Measurements from ENCODE around the gene C16orf90. TPM values are rescaled to one million over a fixed set of nuclear protein-coding genes. Genes with fewer than 3 reads are reported as not detected.

Gene C16orf90
- total RNA-seq, 1 experiment from 2014 or later, result not detected

- ChIA-PET POLR2A (ENCODE audit: low non-redundant PET) (no interaction called here), CTCF (no interaction called here)
- no peaks in the 10 kb centered on the region for H3K27me3 ChIP-seq (replicated peaks; ENCODE audit: insufficient read depth, low read depth, low read length, poor library complexity)
- no peak overlapping the region for H3K27ac ChIP-seq (ENCODE audit: low read depth, low read length, poor library complexity, severe bottlenecking)
- intact Hi-C loops (cut with micrococcal nuclease; ENCODE audit: unreplicated experiment), result no loop called here
- no peak overlapping the region for H3K4me3 ChIP-seq (ENCODE audit: low read depth, low read length, poor library complexity, severe bottlenecking)
- H3K4me1 ChIP-seq (ENCODE audit: insufficient read depth, low read length, poor library complexity, severe bottlenecking), result peaks cover 35% of the 10 kb centered on the region
- no TSS peak for BruUV-seq (replicated peaks)
- H3K9me3 ChIP-seq (ENCODE audit: low read depth, low read length, poor library complexity, severe bottlenecking), result no peaks in the 10 kb centered on the region
- no peaks in the 10 kb centered on the region for H3K36me3 ChIP-seq (ENCODE audit: insufficient read depth, low read length, poor library complexity, severe bottlenecking)
- no peak for TF ChIP-seq EZH2 (IDR thresholded peaks at IDR 0.05; ENCODE audit: borderline replicate concordance, low read depth, low read length, poor library complexity, severe bottlenecking)
- TF ChIP-seq CTCF (conservative IDR thresholded peaks at IDR 0.05; ENCODE audit: low read depth, low read length), result no peak
- peak; percentile 45 for DNase-seq (ENCODE audit: low spot score)
Measured at GRCh38 chr16:3461151-3461550, 34.1 kb downstream of the C16orf90 start.

GRCh38 chr16:3460585-3460984 lies 34.7 kb downstream of the C16orf90 start:
- intact Hi-C loops (cut with micrococcal nuclease; ENCODE audit: unreplicated experiment), result no loop called here

GRCh38 chr16:3460121-3460520 lies 35.2 kb downstream of the C16orf90 start:
- BruUV-seq (replicated peaks), result no TSS peak
- peaks cover 35% of the 10 kb centered on the region for H3K4me1 ChIP-seq (ENCODE audit: insufficient read depth, low read length, poor library complexity, severe bottlenecking)
- CTCF ChIA-PET, result no interaction called here
- H3K27me3 ChIP-seq (replicated peaks; ENCODE audit: insufficient read depth, low read depth, low read length, poor library complexity), result no peaks in the 10 kb centered on the region
- no peak for DNase-seq (ENCODE audit: low spot score)
- intact Hi-C loops (cut with micrococcal nuclease; ENCODE audit: unreplicated experiment), result no loop called here
- no peaks in the 10 kb centered on the region for H3K9me3 ChIP-seq (ENCODE audit: low read depth, low read length, poor library complexity, severe bottlenecking)
- H3K36me3 ChIP-seq (ENCODE audit: insufficient read depth, low read length, poor library complexity, severe bottlenecking), result no peaks in the 10 kb centered on the region
- no peak for TF ChIP-seq CTCF (conservative IDR thresholded peaks at IDR 0.05; ENCODE audit: low read depth, low read length)
- no peak for TF ChIP-seq EZH2 (IDR thresholded peaks at IDR 0.05; ENCODE audit: borderline replicate concordance, low read depth, low read length, poor library complexity, severe bottlenecking)
- POLR2A ChIA-PET (ENCODE audit: low non-redundant PET), result no interaction called here
- H3K27ac ChIP-seq (ENCODE audit: low read depth, low read length, poor library complexity, severe bottlenecking), result no peak overlapping the region
- no peak overlapping the region for H3K4me3 ChIP-seq (ENCODE audit: low read depth, low read length, poor library complexity, severe bottlenecking)

More at GRCh38 chr16:3460585-3460984, 34.7 kb downstream of the C16orf90 start:
- no TSS peak for BruUV-seq (replicated peaks)
- ChIA-PET POLR2A (ENCODE audit: low non-redundant PET) (no interaction called here), CTCF (no interaction called here)
- Histone ChIP-seq H3K27ac (ENCODE audit: low read depth, low read length, poor library complexity, severe bottlenecking) (no peak overlapping the region), H3K4me3 (ENCODE audit: low read depth, low read length, poor library complexity, severe bottlenecking) (no peak overlapping the region), H3K36me3 (ENCODE audit: insufficient read depth, low read length, poor library complexity, severe bottlenecking) (no peaks in the 10 kb centered on the region), H3K9me3 (ENCODE audit: low read depth, low read length, poor library complexity, severe bottlenecking) (no peaks in the 10 kb centered on the region), H3K27me3 (replicated peaks; ENCODE audit: insufficient read depth, low read depth, low read length, poor library complexity) (no peaks in the 10 kb centered on the region), H3K4me1 (ENCODE audit: insufficient read depth, low read length, poor library complexity, severe bottlenecking) (peaks cover 35% of the 10 kb centered on the region)
- TF ChIP-seq EZH2 (IDR thresholded peaks at IDR 0.05; ENCODE audit: borderline replicate concordance, low read depth, low read length, poor library complexity, severe bottlenecking) (no peak), CTCF (conservative IDR thresholded peaks at IDR 0.05; ENCODE audit: low read depth, low read length) (no peak)
- DNase-seq (ENCODE audit: low spot score), result no peak
